ENCODE data around the gene C1S.

Gene C1S

GRCh38 chr12:7018350-7019042 is 42.0 kb upstream of the C1S start, which contains the start of gene LPCAT3:
Gene LPCAT3, minus strand, starts transcription at chr12:7018476. Its CDS starts 52 bp downstream, at chr12:7018424.
- peak; percentile 92 for TF ChIP-seq CTCF (IDR thresholded peaks at IDR 0.05; ENCODE audit: borderline replicate concordance, insufficient read depth, low read depth, low read length)
- peak within 1 kb of the TSS; percentile 71 for H3K4me3 ChIP-seq (ENCODE audit: low read depth, low read length)

- TF ChIP-seq CTCF (IDR thresholded peaks at IDR 0.05; ENCODE audit: borderline replicate concordance, insufficient read depth, low read depth, low read length), result no peak
- H3K4me3 ChIP-seq (ENCODE audit: low read depth, low read length), result peak overlapping the region; percentile 71
These were observed 41.4 kb upstream of the C1S start for GRCh38 chr12:7019043-7019569.

- TF ChIP-seq CTCF (IDR thresholded peaks at IDR 0.05; ENCODE audit: borderline replicate concordance, insufficient read depth, low read depth, low read length), result no peak
- H3K4me3 ChIP-seq (ENCODE audit: low read depth, low read length), result no peak overlapping the region
These were observed 38.6 kb upstream of the C1S start for GRCh38 chr12:7021956-7022355.

GRCh38 chr12:7023114-7023513 is 37.4 kb upstream of the C1S start:
- no peak overlapping the region for H3K4me3 ChIP-seq (ENCODE audit: low read depth, low read length)
- TF ChIP-seq CTCF (IDR thresholded peaks at IDR 0.05; ENCODE audit: borderline replicate concordance, insufficient read depth, low read depth, low read length), result no peak

GRCh38 chr12:7026854-7027253 is 33.7 kb upstream of the C1S start:
- no peak for TF ChIP-seq CTCF (IDR thresholded peaks at IDR 0.05; ENCODE audit: borderline replicate concordance, insufficient read depth, low read depth, low read length)
- no peak overlapping the region for H3K4me3 ChIP-seq (ENCODE audit: low read depth, low read length)

- no peak overlapping the region for H3K4me3 ChIP-seq (ENCODE audit: low read depth, low read length)
- no peak for TF ChIP-seq CTCF (IDR thresholded peaks at IDR 0.05; ENCODE audit: borderline replicate concordance, insufficient read depth, low read depth, low read length)
These were observed 29.2 kb upstream of the C1S start for GRCh38 chr12:7031306-7031705.

GRCh38 chr12:7032990-7033389 is 27.5 kb upstream of the C1S start:
- H3K4me3 ChIP-seq (ENCODE audit: low read depth, low read length), result no peak overlapping the region
- no peak for TF ChIP-seq CTCF (IDR thresholded peaks at IDR 0.05; ENCODE audit: borderline replicate concordance, insufficient read depth, low read depth, low read length)
